Measurements from ENCODE around the gene RBM5. TPM values are rescaled to one million over a fixed set of nuclear protein-coding genes. Genes with fewer than 3 reads are reported as not detected.

Gene RBM5
- total RNA-seq, 2 donors from 2014 or later = 159 to 182 TPM

DNA sequence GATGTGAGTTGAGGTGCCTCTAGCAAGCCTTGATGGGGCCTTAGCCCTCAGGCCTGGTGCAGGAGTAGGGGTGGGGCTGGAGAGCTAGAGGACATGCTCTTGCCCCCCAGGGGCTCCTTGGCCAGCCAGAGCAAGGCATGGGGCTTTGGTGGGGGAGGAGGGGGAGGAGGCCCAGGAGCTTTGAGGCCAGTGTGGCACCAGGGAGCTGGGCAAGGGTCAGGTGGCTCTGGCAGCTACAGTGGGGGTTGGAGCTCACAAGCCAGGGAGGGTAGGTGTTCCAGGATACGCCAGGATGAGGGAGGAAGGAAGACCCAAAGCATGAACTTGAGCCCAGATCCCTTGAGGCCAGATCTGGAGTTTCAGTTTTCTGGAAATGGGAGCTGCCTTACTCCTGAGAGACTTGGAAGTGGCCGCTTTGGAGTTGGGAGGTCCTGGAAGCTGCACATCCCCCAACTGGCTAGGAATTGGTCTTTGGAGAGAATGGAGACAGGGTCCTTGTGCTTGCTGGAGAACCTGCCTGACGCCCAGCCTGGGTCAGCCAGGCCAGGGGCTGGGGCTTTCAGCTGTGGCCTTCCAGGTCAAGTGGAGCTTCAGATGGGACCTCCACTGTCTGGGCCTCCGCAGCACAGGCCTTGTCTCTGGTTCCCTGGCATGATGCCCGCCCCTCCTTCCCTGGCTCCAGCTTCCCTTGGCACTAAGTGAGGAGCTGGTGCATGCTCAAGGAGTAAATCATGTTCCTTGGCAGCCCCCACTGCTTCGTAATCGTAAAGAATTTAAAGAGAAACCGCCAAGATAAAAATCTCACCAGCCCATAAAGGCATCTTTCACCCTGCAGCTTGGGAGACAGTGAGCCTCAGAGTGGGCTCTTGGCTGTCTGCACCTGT, 75.1 kb downstream of the RBM5 start:
- H3K27ac Mint-ChIP-seq = no peak overlapping the region
- no peaks in the 10 kb centered on the region for H3K9me3 Mint-ChIP-seq

DNA sequence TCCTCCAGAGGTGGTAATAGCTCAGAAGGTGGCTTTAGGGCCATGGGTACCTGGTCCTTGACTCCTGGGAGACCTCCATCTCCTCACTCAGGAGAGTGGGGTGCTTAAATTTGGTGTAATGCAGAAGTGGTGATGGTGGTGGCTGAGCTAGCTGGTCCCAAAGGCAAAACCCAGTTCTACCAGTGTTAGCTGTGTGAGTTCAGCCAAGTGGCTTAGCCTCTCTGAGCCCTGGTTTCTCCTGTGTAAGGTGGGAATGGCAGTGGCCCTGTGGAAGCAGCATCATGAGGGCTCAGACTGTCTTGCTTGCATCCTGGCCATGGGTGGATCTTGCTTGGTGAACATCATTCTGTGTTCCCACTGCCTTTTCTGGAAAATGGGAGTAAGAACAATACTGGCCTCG, 75.8 kb downstream of the RBM5 start:
- DNase-seq (ENCODE audit: low spot score in 2 of 2) (no peak), ATAC-seq (no peak)
- Mint-ChIP-seq H3K36me3 (no peaks in the 10 kb centered on the region), H3K9me3 (no peaks in the 10 kb centered on the region), H3K27ac (peak overlapping the region in 1 of 2 donors; percentile 51)

More for the DNA sequence above, 75.1 kb downstream of the RBM5 start:
- no peaks in the 10 kb centered on the region for H3K36me3 Mint-ChIP-seq
- DNase-seq (ENCODE audit: low spot score in 2 of 2) (no peak), ATAC-seq (no peak)

DNA sequence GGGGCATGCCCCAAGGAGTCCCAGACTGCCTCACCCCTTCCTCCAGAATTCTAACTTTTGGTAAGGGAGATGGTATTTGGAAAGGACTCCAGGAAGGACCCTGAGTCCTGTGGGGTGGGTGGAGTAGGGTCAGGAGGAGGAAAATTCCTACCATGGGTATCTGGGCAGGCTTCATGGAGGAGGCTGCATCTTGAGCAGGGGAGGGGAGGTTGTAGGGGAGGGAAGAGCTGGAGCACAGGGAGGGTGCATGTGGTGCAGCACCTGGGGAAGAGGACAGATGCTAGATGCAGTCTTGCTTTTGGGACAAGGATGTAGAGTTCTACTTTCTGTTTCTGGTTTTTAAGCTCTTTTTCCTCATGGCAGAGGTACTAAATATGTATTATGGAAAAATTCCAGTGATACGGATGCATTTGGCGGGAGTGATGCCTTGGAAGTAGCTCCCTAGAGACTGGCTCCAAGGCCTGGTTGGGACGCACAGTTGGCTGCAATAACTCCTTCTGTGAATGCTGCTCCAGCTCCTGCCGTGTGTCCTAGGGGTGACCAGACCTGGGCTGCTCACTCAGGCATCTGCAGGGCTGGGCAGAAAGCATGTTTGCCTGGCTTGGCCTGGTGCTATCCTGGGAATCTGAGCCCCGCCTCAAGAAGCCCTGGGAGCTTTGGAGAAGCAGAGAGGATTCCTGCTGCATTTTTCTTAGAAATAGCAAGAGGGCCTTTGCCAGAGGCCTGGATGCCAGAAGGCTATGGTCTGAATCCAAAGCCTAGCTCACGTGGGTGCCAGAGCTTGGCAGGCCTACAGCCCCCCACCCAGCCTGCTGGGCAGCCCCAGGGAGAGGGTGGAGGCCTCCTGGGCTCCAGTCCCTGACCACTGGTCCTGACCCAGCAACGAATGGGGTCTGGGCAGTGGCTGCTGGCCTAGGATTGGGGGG, 76.5 kb downstream of the RBM5 start:
- no peak for ATAC-seq

DNA sequence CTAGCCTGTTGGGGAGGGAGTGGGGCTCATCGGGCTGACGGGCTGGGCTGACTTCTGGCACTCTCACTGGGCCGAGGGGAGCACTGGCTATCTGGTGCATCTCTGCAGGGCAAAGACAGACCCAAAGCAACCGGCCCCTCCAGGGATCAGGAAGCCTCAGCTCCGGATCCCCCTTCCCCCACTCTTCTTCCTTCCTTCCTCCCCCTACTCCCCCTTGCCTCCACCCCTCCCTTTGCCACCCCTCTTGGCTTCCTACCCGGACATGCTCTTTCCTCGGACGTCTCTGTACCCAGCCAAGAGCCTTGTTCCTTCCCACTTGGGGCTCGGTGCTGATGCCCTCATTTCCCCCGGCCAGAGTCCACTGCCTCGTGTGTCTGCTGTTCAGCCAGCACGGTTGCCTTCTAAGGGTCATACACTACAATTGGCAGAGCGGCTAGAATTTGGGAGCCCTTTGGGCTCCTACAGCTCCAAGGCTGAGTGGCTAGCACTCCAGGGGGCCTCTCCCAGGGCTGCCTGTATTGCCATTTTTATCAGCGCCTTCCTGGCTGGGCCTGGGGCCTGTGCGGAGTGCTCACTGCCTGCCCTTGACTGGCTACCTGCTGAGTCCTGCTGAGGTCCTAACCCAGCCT, 77.3 kb downstream of the RBM5 start:
- no peak for DNase-seq (ENCODE audit: low spot score in 2 of 2)
- Mint-ChIP-seq H3K9me3 (no peaks in the 10 kb centered on the region), H3K36me3 (no peaks in the 10 kb centered on the region), H3K27ac (no peak overlapping the region)
- ATAC-seq = no peak

More for the DNA sequence above, 76.5 kb downstream of the RBM5 start:
- peak overlapping the region in 1 of 2 donors; percentile 51 for H3K27ac Mint-ChIP-seq
- no peak for DNase-seq (ENCODE audit: low spot score in 2 of 2)
- H3K9me3 Mint-ChIP-seq = no peaks in the 10 kb centered on the region
- no peaks in the 10 kb centered on the region for H3K36me3 Mint-ChIP-seq

DNA sequence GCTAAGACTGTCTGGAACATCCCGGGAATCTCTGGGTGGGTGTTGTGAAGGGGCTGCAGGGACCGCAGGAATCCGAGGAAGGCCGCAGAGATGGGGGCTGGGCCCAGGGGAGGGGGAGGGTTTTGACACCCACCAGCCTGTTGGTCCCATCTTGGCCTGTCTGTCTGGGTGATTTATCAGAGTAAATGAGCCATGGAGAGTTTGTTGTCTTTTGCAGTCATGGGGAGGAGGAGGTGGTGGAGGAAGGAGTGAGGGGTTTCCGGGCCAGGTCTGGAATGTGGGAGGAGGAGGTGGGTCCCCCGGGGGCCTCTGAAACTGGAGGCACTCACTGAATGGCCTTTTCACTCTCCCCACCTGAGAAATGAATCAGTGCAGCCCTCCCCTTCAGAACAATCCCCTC, 77.9 kb downstream of the RBM5 start:
- ATAC-seq (no peak), DNase-seq (ENCODE audit: low spot score in 2 of 2) (no peak)
- Mint-ChIP-seq H3K36me3 (no peaks in the 10 kb centered on the region), H3K27ac (no peak overlapping the region), H3K9me3 (no peaks in the 10 kb centered on the region)

DNA sequence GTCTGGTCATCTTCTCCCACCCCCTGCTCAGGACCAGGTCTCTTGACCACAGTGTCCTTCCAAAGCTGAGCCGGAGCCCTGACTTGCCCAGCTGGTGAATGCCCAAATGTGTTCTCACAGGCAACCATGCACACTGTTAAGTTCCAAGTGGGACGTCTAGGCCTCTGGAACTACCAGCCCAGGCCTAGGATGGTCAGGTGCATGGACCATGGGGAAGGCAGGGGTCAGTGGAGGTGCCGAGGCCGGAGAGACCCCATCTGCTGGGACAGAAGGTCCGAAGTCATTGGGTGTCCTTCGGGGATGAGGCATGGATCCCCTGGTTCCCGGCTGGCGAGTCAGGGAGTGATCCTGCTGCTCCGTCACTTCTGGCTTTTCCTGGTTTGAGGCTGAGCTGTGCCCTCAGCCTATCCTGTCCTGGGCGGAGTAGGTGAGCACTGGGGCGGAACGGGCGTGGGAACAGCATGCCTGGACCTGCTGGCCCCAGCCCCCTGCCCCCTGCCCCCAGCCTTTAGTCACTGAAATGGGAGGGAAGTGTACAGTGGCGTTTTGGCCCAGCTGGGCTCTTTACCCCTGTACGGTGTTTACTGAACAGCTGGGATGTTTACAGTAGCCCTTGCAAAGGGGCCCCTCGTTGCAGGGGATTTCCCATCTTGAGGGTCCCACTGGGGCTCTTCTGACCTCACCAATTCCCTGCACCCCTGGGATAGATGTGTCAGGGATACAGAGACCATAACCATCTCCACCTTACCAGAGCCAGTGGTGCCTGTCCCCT, 78.5 kb downstream of the RBM5 start:
- peak overlapping the region in 1 of 2 donors; percentile 15 for H3K27ac Mint-ChIP-seq
- no peaks in the 10 kb centered on the region for H3K9me3 Mint-ChIP-seq
- ATAC-seq (no peak), DNase-seq (ENCODE audit: low spot score in 2 of 2) (no peak)
- no peaks in the 10 kb centered on the region for H3K36me3 Mint-ChIP-seq

DNA sequence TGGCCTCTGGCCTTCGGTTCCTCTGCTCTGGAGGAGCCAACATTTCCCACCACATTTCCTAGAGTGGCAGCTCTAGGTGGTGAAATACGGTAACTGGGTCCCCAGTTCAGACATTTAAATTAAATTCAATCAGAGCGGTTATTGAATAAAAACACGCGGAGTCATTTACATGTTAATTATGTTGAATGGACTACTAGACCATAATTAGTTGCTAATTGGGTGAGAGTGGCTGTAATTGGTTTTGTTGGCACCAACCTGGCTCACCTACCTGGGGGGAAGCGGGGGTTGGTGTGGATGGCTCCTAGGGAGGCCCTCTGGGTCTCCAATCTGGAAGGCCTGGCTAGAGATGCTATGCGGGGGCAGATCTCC, 79.1 kb downstream of the RBM5 start:
- no peaks in the 10 kb centered on the region for H3K36me3 Mint-ChIP-seq
- peak overlapping the region in 1 of 2 donors; percentile 15 for H3K27ac Mint-ChIP-seq
- no peak for DNase-seq (ENCODE audit: low spot score in 2 of 2)
- ATAC-seq = no peak
- no peaks in the 10 kb centered on the region for H3K9me3 Mint-ChIP-seq

DNA sequence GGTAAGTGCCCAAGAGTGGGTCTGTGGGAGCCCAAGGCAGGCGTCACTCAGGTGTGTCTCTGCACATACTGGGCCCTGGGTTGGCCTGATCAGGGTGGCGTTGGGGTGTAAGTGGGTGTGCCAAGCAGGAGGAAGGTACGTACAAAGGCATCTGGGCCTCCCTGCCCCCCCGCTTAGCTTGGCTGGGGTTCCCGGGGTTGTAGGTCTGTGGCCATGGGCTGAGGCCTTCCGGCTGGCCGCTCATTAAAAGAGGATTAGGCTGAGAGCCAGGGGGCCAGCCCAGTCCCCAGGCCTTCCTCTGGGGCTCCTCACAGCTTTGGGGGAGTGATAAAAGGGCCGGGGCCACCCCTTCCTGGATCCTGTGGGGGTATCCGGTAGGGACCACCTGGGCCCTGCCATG, 79.7 kb downstream of the RBM5 start:
- H3K27ac Mint-ChIP-seq = no peak overlapping the region
- DNase-seq (ENCODE audit: low spot score in 2 of 2) = no peak
- no peaks in the 10 kb centered on the region for H3K36me3 Mint-ChIP-seq
- H3K9me3 Mint-ChIP-seq = no peaks in the 10 kb centered on the region
- no peak for ATAC-seq

Other genes starting within 250 kb of the RBM5 start
- 10 to 100 TPM; 30.0 TPM for gene TRAIP, start 232.4 kb upstream of the RBM5 start, total RNA-seq
- under 1 TPM; 0.43 to 0.48 TPM for gene CAMKV, start 219.0 kb upstream of the RBM5 start, total RNA-seq
- 1 to 10 TPM in 1 of 2 donors, under 1 TPM in 1; 0.68 to 2.8 TPM for gene MST1R, start 185.0 kb upstream of the RBM5 start, total RNA-seq
- gene MON1A, start 159.1 kb upstream of the RBM5 start, total RNA-seq = 1 to 10 TPM; 6.0 to 8.4 TPM
- 100 to 1,000 TPM in 1 of 2 donors, 10 to 100 TPM in 1; 94.6 to 168 TPM for gene RBM6, start 148.8 kb upstream of the RBM5 start, total RNA-seq
- under 1 TPM; 0.32 to 0.54 TPM for gene SEMA3F, start 66.4 kb downstream of the RBM5 start, total RNA-seq
- not detected for gene GNAT1, start 102.7 kb downstream of the RBM5 start, total RNA-seq
- not detected for gene SLC38A3, start 116.4 kb downstream of the RBM5 start, total RNA-seq
- 100 to 1,000 TPM; 313 to 349 TPM for gene GNAI2, start 147.3 kb downstream of the RBM5 start, total RNA-seq
- gene SEMA3B, start 180.2 kb downstream of the RBM5 start, total RNA-seq = 1 to 10 TPM in 1 of 2 donors, under 1 TPM in 1; 0.77 to 4.1 TPM
- gene LSMEM2, start 190.2 kb downstream of the RBM5 start, total RNA-seq = not detected
- 100 to 1,000 TPM in 1 of 2 donors, 10 to 100 TPM in 1; 63.8 to 100 TPM for gene IFRD2, start 203.5 kb downstream of the RBM5 start, total RNA-seq
- gene HYAL3, start 210.5 kb downstream of the RBM5 start, total RNA-seq = 1 to 10 TPM; 4.3 to 6.6 TPM
- gene NAA80, start 210.5 kb downstream of the RBM5 start, total RNA-seq = 10 to 100 TPM; 19.4 to 26.0 TPM
- under 1 TPM in 1 of 2 donors, not detected in 1; 0.39 TPM for gene HYAL1, start 214.7 kb downstream of the RBM5 start, total RNA-seq
- gene HYAL2, start 233.8 kb downstream of the RBM5 start, total RNA-seq = 1 to 10 TPM; 4.2 to 6.1 TPM
- gene TUSC2, start 239.3 kb downstream of the RBM5 start, total RNA-seq = 10 to 100 TPM; 10.7 to 20.1 TPM